IPS-18a (cell line): Measurements from ENCODE around the gene LETM1.
"Not testable (repeated sequence)": the region's sequence is repeated elsewhere in the genome, so short reads cannot be mapped to it uniquely, and the experiment has no call there.

Experiments used
- H3K27ac ChIP-seq: one replicate; pipeline ENCODE4 v1.5.1; 2013; ENCODE audit warnings: low read length
- H3K27me3 ChIP-seq: one replicate; pipeline ENCODE4 v1.6.1; 2013; ENCODE audit warnings: mild to moderate bottlenecking, low read length; ENCODE audit not compliant: control insufficient read depth, insufficient read depth
- H3K36me3 ChIP-seq: one replicate; pipeline ENCODE4 v1.6.1; 2013; ENCODE audit warnings: low read depth, low read length; ENCODE audit not compliant: control insufficient read depth
- H3K4me1 ChIP-seq: one replicate; pipeline ENCODE4 v1.6.1; 2013; ENCODE audit warnings: low read depth, low read length; ENCODE audit not compliant: control insufficient read depth
- H3K4me3 ChIP-seq: one replicate; pipeline ENCODE4 v1.5.1; 2013; ENCODE audit warnings: low read length
- H3K9ac ChIP-seq: one replicate; pipeline ENCODE4 v1.6.1; 2013; ENCODE audit warnings: mild to moderate bottlenecking, low read length, moderate library complexity
- H3K9me3 ChIP-seq: one replicate; pipeline ENCODE4 v1.6.1; 2013; ENCODE audit warnings: low read depth, low read length; ENCODE audit not compliant: control insufficient read depth

Gene LETM1

GRCh38 chr4:1846580-1846979 lies 9.4 kb downstream of the LETM1 start:
- Histone ChIP-seq H3K9ac (no peak overlapping the region), H3K4me1 (no peaks in the 10 kb centered on the region), H3K27ac (no peak overlapping the region), H3K4me3 (no peak overlapping the region), H3K27me3 (no peaks in the 10 kb centered on the region), H3K9me3 (no peaks in the 10 kb centered on the region), H3K36me3 (peaks cover 13% of the 10 kb centered on the region)

DNA sequence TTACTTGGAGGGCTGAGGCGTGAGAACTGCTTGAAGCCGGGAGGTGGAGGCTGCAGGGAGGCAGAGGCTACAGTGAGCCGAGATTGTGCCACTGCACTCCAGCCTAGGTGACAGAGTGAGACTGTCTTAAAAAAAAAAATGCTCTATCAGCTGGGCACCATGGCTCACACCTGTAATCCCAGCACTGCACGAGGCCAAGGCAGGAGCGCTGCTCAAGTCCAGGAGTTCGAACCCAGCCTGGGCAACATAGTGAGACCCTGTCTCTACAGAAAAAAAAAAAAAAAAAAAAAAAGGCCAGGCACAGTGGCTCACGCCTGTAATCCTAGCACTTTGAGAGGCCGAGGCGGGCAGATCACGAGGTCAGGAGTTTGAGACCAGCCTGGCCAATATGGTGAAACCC lies 11.3 kb downstream of the LETM1 start:
- H3K9me3 ChIP-seq, H3K27me3 ChIP-seq, H3K4me3 ChIP-seq, H3K9ac ChIP-seq, H3K4me1 ChIP-seq, H3K27ac ChIP-seq: not testable (repeated sequence)
- peaks cover 23% of the 10 kb centered on the region for H3K36me3 ChIP-seq

- no peaks in the 10 kb centered on the region for H3K27me3 ChIP-seq
- H3K4me3 ChIP-seq: no peak overlapping the region
- no peak overlapping the region for H3K9ac ChIP-seq
- no peaks in the 10 kb centered on the region for H3K9me3 ChIP-seq
- H3K27ac ChIP-seq: no peak overlapping the region
- H3K36me3 ChIP-seq: peaks cover 29% of the 10 kb centered on the region
- no peaks in the 10 kb centered on the region for H3K4me1 ChIP-seq
Observed at GRCh38 chr4:1843852-1844251, 12.1 kb downstream of the LETM1 start.

DNA sequence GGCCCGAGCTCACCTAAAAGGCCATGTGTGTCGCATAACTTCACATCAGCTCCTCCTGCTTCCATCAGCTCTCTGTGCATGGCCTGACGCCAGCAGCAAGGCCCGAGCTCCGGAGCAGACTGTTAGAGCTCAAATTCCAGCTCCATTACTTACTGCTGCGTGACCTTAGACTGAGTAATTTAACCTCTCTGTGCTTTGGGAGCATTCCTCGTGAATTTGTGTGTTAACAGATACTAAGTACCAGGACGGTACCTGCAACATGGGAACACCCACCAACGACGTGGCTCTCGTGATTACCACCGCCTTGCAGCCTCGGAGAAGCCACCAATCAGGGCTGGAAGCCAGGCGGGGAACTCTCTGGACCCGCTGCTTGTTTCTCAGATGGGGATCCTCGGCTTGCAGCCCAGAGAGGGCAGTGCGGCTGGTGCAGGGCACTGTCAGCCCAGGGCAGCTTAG lies 12.9 kb downstream of the LETM1 start:
- Histone ChIP-seq H3K36me3 (peaks cover 33% of the 10 kb centered on the region), H3K4me3 (no peak overlapping the region), H3K9ac (no peak overlapping the region), H3K27ac (no peak overlapping the region), H3K9me3 (no peaks in the 10 kb centered on the region), H3K4me1 (no peaks in the 10 kb centered on the region), H3K27me3 (no peaks in the 10 kb centered on the region)

DNA sequence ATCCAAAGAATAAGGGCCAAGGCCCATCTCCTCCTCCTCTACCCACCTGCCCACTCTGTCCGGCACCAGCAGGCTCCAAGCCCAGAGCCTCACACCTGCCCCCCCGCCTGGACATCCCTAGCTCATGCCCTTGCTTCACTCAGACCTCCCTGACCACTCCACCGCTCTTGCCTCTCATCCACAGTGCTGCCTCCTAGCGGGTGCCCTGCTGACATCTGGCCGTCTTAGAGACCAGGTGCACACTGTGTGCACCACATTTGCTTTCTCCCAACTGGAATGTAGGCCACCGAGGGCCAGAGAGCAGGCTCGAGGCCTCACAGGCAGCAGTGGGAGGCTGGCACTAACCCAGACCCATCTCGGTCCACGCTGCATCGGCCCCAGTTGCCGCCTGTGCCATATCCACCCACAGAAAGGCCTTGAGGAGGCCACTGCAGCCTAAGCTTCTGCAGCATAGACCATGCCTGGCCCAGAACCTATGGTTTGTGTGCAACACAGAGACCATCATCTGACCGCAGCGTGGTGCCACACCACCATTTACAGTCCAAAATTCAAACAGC lies 13.5 kb downstream of the LETM1 start:
- H3K27me3 ChIP-seq: no peaks in the 10 kb centered on the region
- H3K9ac ChIP-seq: no peak overlapping the region
- H3K36me3 ChIP-seq: peaks cover 33% of the 10 kb centered on the region
- H3K9me3 ChIP-seq: no peaks in the 10 kb centered on the region
- no peak overlapping the region for H3K4me3 ChIP-seq
- no peaks in the 10 kb centered on the region for H3K4me1 ChIP-seq
- H3K27ac ChIP-seq: no peak overlapping the region

DNA sequence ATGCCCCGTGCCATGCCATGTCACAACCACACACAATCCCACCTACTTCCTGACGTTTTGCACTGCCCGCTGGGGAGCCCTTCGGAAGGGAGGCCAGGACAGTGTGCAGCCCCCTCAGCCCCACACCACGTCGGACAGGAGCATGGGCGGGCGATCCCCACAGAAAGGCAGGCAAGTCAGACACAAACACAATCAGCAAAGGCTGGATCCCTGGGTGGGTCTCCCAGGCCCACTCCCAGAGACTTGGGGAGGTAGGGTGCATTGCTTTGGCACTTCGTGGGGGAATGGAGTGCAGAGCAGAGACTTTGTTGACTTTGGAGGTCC lies 14.1 kb downstream of the LETM1 start:
- Histone ChIP-seq H3K36me3 (peaks cover 36% of the 10 kb centered on the region), H3K4me1 (no peaks in the 10 kb centered on the region), H3K9me3 (no peaks in the 10 kb centered on the region)

DNA sequence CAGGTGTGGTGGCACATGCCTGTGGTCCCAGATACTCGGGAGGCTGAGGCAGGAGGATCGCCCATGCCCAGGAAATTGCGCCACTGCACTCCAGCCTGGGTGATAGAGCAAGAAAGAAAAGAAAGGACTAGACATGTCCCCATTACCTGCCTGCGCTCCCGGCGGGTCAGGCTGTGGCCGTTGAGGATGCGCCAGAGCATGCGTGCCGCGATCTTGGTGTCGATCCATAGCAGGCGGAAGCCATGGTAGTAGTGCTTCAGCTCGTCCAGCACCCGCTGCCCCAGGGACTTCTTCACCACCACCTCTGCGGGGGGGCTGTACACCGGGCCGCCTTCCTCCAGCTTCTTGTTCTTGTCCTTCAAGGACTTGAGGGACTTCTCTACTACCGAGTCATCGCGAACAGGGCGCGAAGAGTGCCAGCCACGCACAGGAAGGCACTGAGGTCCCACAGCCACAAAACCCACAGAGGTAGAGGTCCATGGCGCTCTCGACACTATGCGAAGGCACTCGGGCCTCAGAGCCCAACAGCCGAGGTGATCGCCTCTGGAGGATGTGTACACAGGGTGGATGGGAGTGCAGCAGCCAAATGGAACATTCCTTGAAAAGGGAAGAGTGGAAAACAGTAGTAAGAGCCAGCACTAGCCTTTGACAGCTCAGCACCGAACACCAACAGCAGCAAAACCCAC lies 14.6 kb downstream of the LETM1 start:
- H3K27ac ChIP-seq: no peak overlapping the region
- H3K9me3 ChIP-seq: no peaks in the 10 kb centered on the region
- peaks cover 36% of the 10 kb centered on the region for H3K36me3 ChIP-seq
- H3K4me3 ChIP-seq: no peak overlapping the region
- H3K9ac ChIP-seq: no peak overlapping the region
- no peaks in the 10 kb centered on the region for H3K27me3 ChIP-seq
- no peaks in the 10 kb centered on the region for H3K4me1 ChIP-seq

More for the DNA sequence above, 14.1 kb downstream of the LETM1 start:
- no peak overlapping the region for H3K9ac ChIP-seq
- H3K27ac ChIP-seq: no peak overlapping the region
- no peaks in the 10 kb centered on the region for H3K27me3 ChIP-seq
- no peak overlapping the region for H3K4me3 ChIP-seq

- H3K36me3 ChIP-seq: peaks cover 44% of the 10 kb centered on the region
- no peaks in the 10 kb centered on the region for H3K27me3 ChIP-seq
Observed at GRCh38 chr4:1839282-1839681, 16.7 kb downstream of the LETM1 start.

DNA sequence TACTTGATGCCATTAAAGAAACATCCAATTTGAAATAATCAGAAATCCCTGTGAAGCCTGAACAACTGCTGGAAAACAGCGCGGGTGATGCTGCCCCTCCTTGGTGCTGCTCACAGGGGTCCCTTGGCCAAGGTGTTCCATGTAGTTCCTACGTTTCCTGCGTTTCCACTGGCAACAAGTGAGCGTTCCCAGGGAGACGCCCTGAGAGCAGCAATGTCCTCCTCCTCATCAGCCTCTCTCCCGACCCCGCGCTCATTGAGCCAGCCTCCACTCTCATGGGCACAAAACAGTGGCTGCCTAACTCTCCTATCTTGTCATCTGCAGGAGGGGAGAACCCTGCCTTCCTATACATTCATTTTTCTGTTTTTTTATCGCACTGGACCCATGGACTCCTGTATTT lies 18.9 kb downstream of the LETM1 start:
- no peaks in the 10 kb centered on the region for H3K9me3 ChIP-seq
- H3K36me3 ChIP-seq: peaks cover 49% of the 10 kb centered on the region
- no peaks in the 10 kb centered on the region for H3K4me1 ChIP-seq
- no peak overlapping the region for H3K4me3 ChIP-seq
- H3K27me3 ChIP-seq: no peaks in the 10 kb centered on the region
- H3K27ac ChIP-seq: no peak overlapping the region
- H3K9ac ChIP-seq: no peak overlapping the region

More at GRCh38 chr4:1839282-1839681, 16.7 kb downstream of the LETM1 start:
- no peaks in the 10 kb centered on the region for H3K4me1 ChIP-seq
- H3K4me3 ChIP-seq: no peak overlapping the region
- no peaks in the 10 kb centered on the region for H3K9me3 ChIP-seq
- no peak overlapping the region for H3K9ac ChIP-seq
- H3K27ac ChIP-seq: no peak overlapping the region

DNA sequence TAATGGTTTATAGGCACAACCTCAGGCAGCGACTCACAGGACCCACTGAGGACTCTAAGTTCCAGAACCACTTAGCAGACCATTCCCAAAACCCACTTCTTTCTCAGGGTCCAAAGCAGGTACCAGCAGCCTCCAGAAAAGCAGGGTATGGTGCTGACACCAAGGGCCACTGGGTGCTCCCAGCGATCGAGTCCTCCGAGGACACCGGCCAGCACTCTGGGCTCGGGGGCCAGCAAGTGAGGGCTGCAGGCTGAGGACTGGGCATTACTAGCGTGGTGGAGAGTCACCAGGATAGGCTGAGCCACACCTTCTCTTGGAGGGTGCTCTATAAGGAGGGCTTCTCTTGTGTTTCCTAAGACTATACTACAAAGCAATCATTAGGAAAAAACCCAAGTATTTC lies 19.3 kb downstream of the LETM1 start:
- Histone ChIP-seq H3K36me3 (peaks cover 51% of the 10 kb centered on the region), H3K4me1 (no peaks in the 10 kb centered on the region), H3K27me3 (no peaks in the 10 kb centered on the region), H3K9ac (no peak overlapping the region), H3K9me3 (no peaks in the 10 kb centered on the region), H3K27ac (no peak overlapping the region), H3K4me3 (no peak overlapping the region)

- not testable (repeated sequence) for H3K27me3 ChIP-seq, H3K9me3 ChIP-seq, H3K27ac ChIP-seq, H3K4me3 ChIP-seq, H3K4me1 ChIP-seq, H3K9ac ChIP-seq
- peaks cover 55% of the 10 kb centered on the region for H3K36me3 ChIP-seq
Observed at GRCh38 chr4:1835836-1836235, 20.1 kb downstream of the LETM1 start.

GRCh38 chr4:1834047-1834775 lies 21.7 kb downstream of the LETM1 start:
- Histone ChIP-seq H3K9ac (no peak overlapping the region), H3K4me1 (peaks cover 7% of the 10 kb centered on the region), H3K4me3 (no peak overlapping the region), H3K9me3 (no peaks in the 10 kb centered on the region), H3K36me3 (peaks cover 44% of the 10 kb centered on the region), H3K27me3 (no peaks in the 10 kb centered on the region), H3K27ac (no peak overlapping the region)
